C4-2B (cell line): ENCODE data around the gene MYADML2.

ENCODE experiments used
- H3K27ac ChIP-seq: fragments of 450-650 bp; 2 replicates; pipeline ENCODE4 v1.5.1; 2017
- CTCF ChIP-seq: fragments of 450-650 bp; conservative IDR thresholded peaks from 2 replicates; pipeline ENCODE4 v1.5.1; 2017; ENCODE audit warnings: mild to moderate bottlenecking
- ZFX ChIP-seq: fragments of 450-650 bp; IDR thresholded peaks from 2 replicates; pipeline ENCODE4 v1.6.1; 2017

Gene MYADML2

DNA sequence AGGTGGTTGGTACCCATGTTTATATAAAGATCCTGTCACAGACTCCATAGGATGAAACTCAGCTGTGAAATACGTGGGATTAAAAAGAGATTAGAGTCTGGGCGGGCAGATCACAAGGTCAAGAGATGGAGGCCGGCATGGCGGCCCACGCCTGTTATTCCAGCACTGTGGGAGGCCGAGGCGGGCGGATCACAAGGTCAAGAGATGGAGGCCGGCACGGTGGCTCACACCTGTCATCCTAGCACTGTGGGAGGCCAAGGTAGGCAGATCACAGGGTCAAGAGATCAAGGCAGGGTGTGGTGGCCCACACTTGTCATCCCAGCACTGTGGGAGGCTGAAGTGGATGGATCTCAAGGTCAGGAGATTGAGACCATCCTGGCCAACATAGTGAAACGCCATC is 51.6 kb downstream of the MYADML2 start:
- TF ChIP-seq CTCF = no peak
- TF ChIP-seq ZFX = no peak
- no peak overlapping the region for H3K27ac ChIP-seq

GRCh38 chr17:81891303-81891552 is 55.8 kb downstream of the MYADML2 start:
- no peak for TF ChIP-seq CTCF
- peak; percentile 56; the same call in 1 of the 2 replicates for TF ChIP-seq ZFX
- H3K27ac ChIP-seq = peak overlapping the region; percentile 95

- peak overlapping the region; percentile 95 for H3K27ac ChIP-seq
- no peak for TF ChIP-seq ZFX
- no peak for TF ChIP-seq CTCF
These were observed 56.4 kb downstream of the MYADML2 start for GRCh38 chr17:81890447-81891302.
